ENCODE measurements around the gene DIPK1B. TPM values are rescaled to one million over a fixed set of nuclear protein-coding genes. Genes with fewer than 3 reads are reported as not detected.

Gene DIPK1B
- total and polyA plus RNA-seq, 10 of the 15 experiments (the other 5 are each of a cell fraction or from before 2014, with no cell fraction given) = 0.08 to 0.28 (median 0.13) TPM; not detected in 3

GRCh38 chr9:136728080-136728547 is 15.7 kb downstream of the DIPK1B start (continued):
- TF ChIP-seq, protein P1, sequence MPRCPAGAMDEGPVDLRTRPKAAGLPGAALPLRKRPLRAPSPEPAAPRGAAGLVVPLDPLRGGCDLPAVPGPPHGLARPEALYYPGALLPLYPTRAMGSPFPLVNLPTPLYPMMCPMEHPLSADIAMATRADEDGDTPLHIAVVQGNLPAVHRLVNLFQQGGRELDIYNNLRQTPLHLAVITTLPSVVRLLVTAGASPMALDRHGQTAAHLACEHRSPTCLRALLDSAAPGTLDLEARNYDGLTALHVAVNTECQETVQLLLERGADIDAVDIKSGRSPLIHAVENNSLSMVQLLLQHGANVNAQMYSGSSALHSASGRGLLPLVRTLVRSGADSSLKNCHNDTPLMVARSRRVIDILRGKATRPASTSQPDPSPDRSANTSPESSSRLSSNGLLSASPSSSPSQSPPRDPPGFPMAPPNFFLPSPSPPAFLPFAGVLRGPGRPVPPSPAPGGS (IDR thresholded peaks at IDR 0.05; ENCODE audit: borderline replicate concordance, insufficient read depth, low read depth, low read length, poor library complexity, severe bottlenecking) = peak; percentile 73
- no peak for TF ChIP-seq MLLT1 (IDR thresholded peaks at IDR 0.05)
- TF ChIP-seq BRCA1 (IDR thresholded peaks at IDR 0.05; ENCODE audit: low read depth, low read length) = 0 out of 2 replicates have a peak, but pooled peaks have one; percentile 22
- no peak for TF ChIP-seq NRF1 (conservative IDR thresholded peaks at IDR 0.05; ENCODE audit: low read depth, low read length)
- TF ChIP-seq, protein P2, sequence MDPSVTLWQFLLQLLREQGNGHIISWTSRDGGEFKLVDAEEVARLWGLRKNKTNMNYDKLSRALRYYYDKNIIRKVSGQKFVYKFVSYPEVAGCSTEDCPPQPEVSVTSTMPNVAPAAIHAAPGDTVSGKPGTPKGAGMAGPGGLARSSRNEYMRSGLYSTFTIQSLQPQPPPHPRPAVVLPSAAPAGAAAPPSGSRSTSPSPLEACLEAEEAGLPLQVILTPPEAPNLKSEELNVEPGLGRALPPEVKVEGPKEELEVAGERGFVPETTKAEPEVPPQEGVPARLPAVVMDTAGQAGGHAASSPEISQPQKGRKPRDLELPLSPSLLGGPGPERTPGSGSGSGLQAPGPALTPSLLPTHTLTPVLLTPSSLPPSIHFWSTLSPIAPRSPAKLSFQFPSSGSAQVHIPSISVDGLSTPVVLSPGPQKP (IDR thresholded peaks at IDR 0.05; ENCODE audit: low read depth, low read length) = peak; percentile 54; the same call in 1 of the 2 replicates
- peak; percentile 99 for TF ChIP-seq POLR2A (IDR thresholded peaks at IDR 0.05; ENCODE audit: low read depth, low read length)
- TF ChIP-seq SMAD1 (IDR thresholded peaks at IDR 0.05; ENCODE audit: low read depth, partially characterized antibody) = no peak
- TF ChIP-seq, protein P3, sequence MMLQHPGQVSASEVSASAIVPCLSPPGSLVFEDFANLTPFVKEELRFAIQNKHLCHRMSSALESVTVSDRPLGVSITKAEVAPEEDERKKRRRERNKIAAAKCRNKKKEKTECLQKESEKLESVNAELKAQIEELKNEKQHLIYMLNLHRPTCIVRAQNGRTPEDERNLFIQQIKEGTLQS (IDR thresholded peaks at IDR 0.05; ENCODE audit: borderline replicate concordance, extremely low read depth, low read depth, low read length) = peak; percentile 55; the same call in 1 of the 2 replicates
- TF ChIP-seq RCOR1 (conservative IDR thresholded peaks at IDR 0.05; ENCODE audit: low read depth, low read length) = no peak
- TF ChIP-seq POU2F2 (IDR thresholded peaks at IDR 0.05; ENCODE audit: borderline replicate concordance, low read depth, low read length) = peak; percentile 100
- TF ChIP-seq ZNF24 (IDR thresholded peaks at IDR 0.05) = peak; percentile 87
- TF ChIP-seq HDGF (IDR thresholded peaks at IDR 0.05) = no peak
- peak; percentile 49 for TF ChIP-seq SIX5 (IDR thresholded peaks at IDR 0.05; ENCODE audit: low read depth, low read length, severe bottlenecking)
- 0 out of 2 replicates have a peak, but pooled peaks have one; percentile 19 for TF ChIP-seq RFX5 (IDR thresholded peaks at IDR 0.05; ENCODE audit: low read depth, low read length)
- no peak for TF ChIP-seq ZNF622 (IDR thresholded peaks at IDR 0.05)
- no peak for TF ChIP-seq ZNF274 (IDR thresholded peaks at IDR 0.05; ENCODE audit: insufficient read depth, insufficient read length)
- no peak for TF ChIP-seq ZBED1 (IDR thresholded peaks at IDR 0.05; ENCODE audit: borderline replicate concordance)
- peak; percentile 86; the same call in 1 of the 2 replicates for TF ChIP-seq RB1 (IDR thresholded peaks at IDR 0.05; ENCODE audit: borderline replicate concordance)
- 0 out of 2 replicates have a peak, but pooled peaks have one; percentile 35 for TF ChIP-seq IRF4 (IDR thresholded peaks at IDR 0.05; ENCODE audit: low read depth, low read length)
- peak; percentile 68; the same call in 1 of the 2 replicates for TF ChIP-seq MEF2A (IDR thresholded peaks at IDR 0.05; ENCODE audit: insufficient read depth, low read depth, low read length)
- TF ChIP-seq DPF2 (IDR thresholded peaks at IDR 0.05) = peak; percentile 96
- TF ChIP-seq CEBPB (IDR thresholded peaks at IDR 0.05; ENCODE audit: borderline replicate concordance in 1 of 2, low read depth in 2 of 2, low read length in 2 of 2) = no peak
- TF ChIP-seq, protein P4, sequence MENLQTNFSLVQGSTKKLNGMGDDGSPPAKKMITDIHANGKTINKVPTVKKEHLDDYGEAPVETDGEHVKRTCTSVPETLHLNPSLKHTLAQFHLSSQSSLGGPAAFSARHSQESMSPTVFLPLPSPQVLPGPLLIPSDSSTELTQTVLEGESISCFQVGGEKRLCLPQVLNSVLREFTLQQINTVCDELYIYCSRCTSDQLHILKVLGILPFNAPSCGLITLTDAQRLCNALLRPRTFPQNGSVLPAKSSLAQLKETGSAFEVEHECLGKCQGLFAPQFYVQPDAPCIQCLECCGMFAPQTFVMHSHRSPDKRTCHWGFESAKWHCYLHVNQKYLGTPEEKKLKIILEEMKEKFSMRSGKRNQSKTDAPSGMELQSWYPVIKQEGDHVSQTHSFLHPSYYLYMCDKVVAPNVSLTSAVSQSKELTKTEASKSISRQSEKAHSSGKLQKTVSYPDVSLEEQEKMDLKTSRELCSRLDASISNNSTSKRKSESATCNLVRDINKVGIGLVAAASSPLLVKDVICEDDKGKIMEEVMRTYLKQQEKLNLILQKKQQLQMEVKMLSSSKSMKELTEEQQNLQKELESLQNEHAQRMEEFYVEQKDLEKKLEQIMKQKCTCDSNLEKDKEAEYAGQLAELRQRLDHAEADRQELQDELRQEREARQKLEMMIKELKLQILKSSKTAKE (IDR thresholded peaks at IDR 0.05; ENCODE audit: low read depth, poor library complexity, severe bottlenecking) = no peak
- no peak for TF ChIP-seq CBX3 (IDR thresholded peaks at IDR 0.05; ENCODE audit: borderline replicate concordance, low read depth)
- TF ChIP-seq SP1 (IDR thresholded peaks at IDR 0.05; ENCODE audit: low read depth, low read length) = peak; percentile 83
- TF ChIP-seq LARP7 (IDR thresholded peaks at IDR 0.05) = peak; percentile 94
- peak; percentile 92 for TF ChIP-seq SIN3A (IDR thresholded peaks at IDR 0.05; ENCODE audit: low read depth, low read length)

Data from GM12878 (cell line).